ENCODE data around the gene DHX40. TPM values are rescaled to one million over a fixed set of nuclear protein-coding genes. Genes with fewer than 3 reads are reported as not detected.

DHX40 gene
- total and polyA plus RNA-seq, 2 of the 8 experiments (the other 6 are each of a cell fraction or from before 2014, with no cell fraction given): 13.5 to 28.3 TPM

GRCh38 chr17:59626756-59627155 lies 61.3 kb downstream of the DHX40 start:
- Histone ChIP-seq H3K18ac (ENCODE audit: extremely low read depth, low read length) (no peak overlapping the region), H3K36me3 (ENCODE audit: control insufficient read depth in 2 of 4, insufficient read depth in 4 of 4, low read length in 3 of 4) (peaks cover 0 to 6% (median 0%) of the 10 kb centered on the region in 4 experiments; a peak in 1 of 8 replicates), H2AK5ac (ENCODE audit: low read depth, low read length) (no peak overlapping the region), H3K79me1 (ENCODE audit: low read depth, low read length) (no peaks in the 10 kb centered on the region; the same call in 1 of the 2 replicates), H2BK5ac (ENCODE audit: low read depth, low read length) (no peak overlapping the region), H4K5ac (ENCODE audit: insufficient read length, low read depth, low read length) (no peak overlapping the region), H3K27me3 (replicated peaks in 1 of 4; ENCODE audit: control insufficient read depth in 3 of 4, extremely low read depth in 1 of 4, insufficient read depth in 3 of 4, low read length in 3 of 4) (no peaks in the 10 kb centered on the region), H3K27ac (ENCODE audit: low read depth, low read length) (no peak overlapping the region), H2BK15ac (ENCODE audit: low read length) (no peak overlapping the region), H3K4me1 (replicated peaks in 1 of 4; ENCODE audit: control insufficient read depth in 3 of 4, insufficient read depth in 4 of 4, low read length in 3 of 4) (peaks cover 0 to 2% (median 0%) of the 10 kb centered on the region in 4 experiments; a peak in 1 of 7 replicates), H2AFZ (ENCODE audit: low read length) (no peak overlapping the region), H4K20me1 (replicated peaks in 1 of 2; ENCODE audit: control insufficient read depth in 1 of 2, insufficient read depth in 2 of 2, low read length in 2 of 2) (peaks cover 8% of the 10 kb centered on the region in 2 experiments), H2BK12ac (ENCODE audit: low read depth, low read length) (no peak overlapping the region), H4K91ac (replicated peaks; ENCODE audit: insufficient read length, low read length) (no peak overlapping the region), H3K14ac (ENCODE audit: insufficient read length) (no peak overlapping the region), H3K9ac (replicated peaks in 1 of 4; ENCODE audit: extremely low read depth in 1 of 4, low read depth in 3 of 4, low read length in 3 of 4) (no peak overlapping the region), H3K4ac (replicated peaks; ENCODE audit: insufficient read length, low read depth, low read length) (no peak overlapping the region), H3K4me2 (ENCODE audit: insufficient read depth in 1 of 2, low read depth in 2 of 2, low read length in 2 of 2) (no peak overlapping the region), H2BK120ac (replicated peaks; ENCODE audit: low read depth, low read length) (no peak overlapping the region), H3K23ac (ENCODE audit: insufficient read length) (no peak overlapping the region), H2BK20ac (ENCODE audit: low read length) (no peak overlapping the region), H4K8ac (ENCODE audit: extremely low read depth, insufficient read depth, low read length) (no peak overlapping the region), H3K9me3 (ENCODE audit: insufficient read depth in 2 of 2, low read depth in 1 of 2, low read length in 1 of 2) (0 out of 4 replicates have a peak, but pooled peaks cover 0 to 4% of the 10 kb centered on the region in 2 experiments), H3K56ac (replicated peaks; ENCODE audit: insufficient read length, low read depth, low read length) (no peak overlapping the region), H3K23me2 (ENCODE audit: low read depth, low read length) (no peaks in the 10 kb centered on the region), H3K4me3 (ENCODE audit: extremely low read depth in 1 of 4, insufficient read depth in 2 of 4, low read depth in 3 of 4, low read length in 4 of 4) (no peak overlapping the region), H3K79me2 (ENCODE audit: control insufficient read depth in 1 of 2, insufficient read depth in 2 of 2, low read length in 2 of 2) (peaks cover 69 to 100% of the 10 kb centered on the region in 2 experiments)
- TF ChIP-seq SIN3A (conservative IDR thresholded peaks at IDR 0.05 in 1 of 2, IDR thresholded peaks at IDR 0.05 in 1 of 2; ENCODE audit: low read depth in 1 of 2, low read length in 2 of 2) (no peak), PHF8 (conservative IDR thresholded peaks at IDR 0.05; ENCODE audit: low read depth, low read length) (no peak), SP1 (IDR thresholded peaks at IDR 0.05; ENCODE audit: low read depth, low read length) (no peak), ZNF274 (IDR thresholded peaks at IDR 0.05; ENCODE audit: borderline replicate concordance, extremely low read depth, low read length) (no peak), CTCF (IDR thresholded peaks at IDR 0.05; ENCODE audit: control extremely low read depth in 1 of 3, insufficient read depth in 1 of 3, low read depth in 1 of 3, low read length in 3 of 3) (no peak), SRF (IDR thresholded peaks at IDR 0.05; ENCODE audit: low read depth, low read length) (no peak), USF2 (IDR thresholded peaks at IDR 0.05; ENCODE audit: low read length) (no peak), RBBP5 (IDR thresholded peaks at IDR 0.05; ENCODE audit: borderline replicate concordance, low read depth, low read length) (no peak), TAF7 (optimal IDR thresholded peaks at IDR 0.05; ENCODE audit: borderline replicate concordance, low read depth, low read length) (no peak)
- no peak for DNase-seq (ENCODE audit: low read depth in 1 of 2, low spot score in 2 of 2)
- WGBS, 2 experiments (ENCODE audit: extremely low coverage in 1 of 2, insufficient coverage in 1 of 2, insufficient read length in 1 of 2, insufficient replicate concordance in 2 of 2, low coverage in 1 of 2, low lambda C conversion rate in 2 of 2, missing lambda C conversion rate in 1 of 2): 83% methylated on average over 5 of the region's 5 CpGs; no CpG with 5 or more reads in 1 of the 2 experiments
- FAIRE-seq: no peak
- POLR2A ChIA-PET (ENCODE audit: partially characterized antibody): interaction anchor here (0.9 kb wide), 1 partner anchor 18 kb away, joined by 3 read pairs; no protein-coding TSS in a partner anchor
- CTCF ChIA-PET (ENCODE audit: partially characterized antibody): no interaction called here
